Panc1 (cell line): ENCODE measurements around the gene DOK7.

Experiments used
- CTCF ChIP-seq: fragments of 450-650 bp; IDR thresholded peaks from 2 replicates; pipeline ENCODE4 v1.5.1; 2017; ENCODE audit warnings: mild to moderate bottlenecking
- POLR2AphosphoS5 ChIP-seq: IDR thresholded peaks from 2 replicates; pipeline ENCODE4 v1.6.1; 2012; ENCODE audit warnings: mild to moderate bottlenecking, low read depth, low read length, moderate library complexity

- TF ChIP-seq CTCF (no peak), POLR2AphosphoS5 (no peak)
Measured at GRCh38 chr4:3531318-3531878, 68.3 kb downstream of the DOK7 start.
